ENCODE results near the gene SLC6A8.

Gene SLC6A8

DNA sequence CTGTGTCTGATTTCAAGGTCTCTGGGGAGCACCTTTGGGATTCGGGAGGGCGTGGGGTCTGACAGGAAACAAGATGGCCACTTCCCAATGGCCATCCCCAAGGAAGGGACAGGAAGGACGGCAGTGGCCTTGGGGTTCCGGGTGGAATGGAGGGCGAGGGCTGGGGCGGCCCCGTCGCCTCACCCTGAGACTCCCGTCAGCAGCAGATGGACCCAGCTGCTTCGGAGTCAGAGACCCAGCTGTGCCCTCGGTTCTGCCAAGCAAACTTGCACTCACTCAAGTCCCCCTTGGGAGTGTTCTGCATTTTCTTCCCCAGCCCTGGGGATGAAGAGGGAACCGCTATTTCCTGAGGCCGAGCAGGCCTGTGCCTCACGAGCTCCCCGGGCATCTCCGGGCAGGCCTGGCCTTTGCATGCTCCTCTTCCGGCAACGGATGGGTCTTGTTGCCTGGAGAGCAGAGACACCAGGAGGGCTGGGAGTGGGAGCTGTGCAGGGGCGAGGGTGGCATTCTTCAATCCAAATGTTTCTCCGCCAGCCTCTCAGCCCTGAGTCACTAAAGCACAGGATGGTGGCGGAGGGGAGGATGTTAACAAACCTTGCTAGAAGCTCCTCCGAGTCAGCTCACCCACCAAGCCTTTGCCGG lies 47.6 kb upstream of the SLC6A8 start:
- H3K9me3 ChIP-seq (ENCODE audit: control insufficient read depth, low read length): no peaks in the 10 kb centered on the region
- no peaks in the 10 kb centered on the region for H3K36me3 ChIP-seq (ENCODE audit: control insufficient read depth, insufficient read depth, low read length)
- no peaks in the 10 kb centered on the region for H3K4me1 ChIP-seq
- TF ChIP-seq, protein P1, sequence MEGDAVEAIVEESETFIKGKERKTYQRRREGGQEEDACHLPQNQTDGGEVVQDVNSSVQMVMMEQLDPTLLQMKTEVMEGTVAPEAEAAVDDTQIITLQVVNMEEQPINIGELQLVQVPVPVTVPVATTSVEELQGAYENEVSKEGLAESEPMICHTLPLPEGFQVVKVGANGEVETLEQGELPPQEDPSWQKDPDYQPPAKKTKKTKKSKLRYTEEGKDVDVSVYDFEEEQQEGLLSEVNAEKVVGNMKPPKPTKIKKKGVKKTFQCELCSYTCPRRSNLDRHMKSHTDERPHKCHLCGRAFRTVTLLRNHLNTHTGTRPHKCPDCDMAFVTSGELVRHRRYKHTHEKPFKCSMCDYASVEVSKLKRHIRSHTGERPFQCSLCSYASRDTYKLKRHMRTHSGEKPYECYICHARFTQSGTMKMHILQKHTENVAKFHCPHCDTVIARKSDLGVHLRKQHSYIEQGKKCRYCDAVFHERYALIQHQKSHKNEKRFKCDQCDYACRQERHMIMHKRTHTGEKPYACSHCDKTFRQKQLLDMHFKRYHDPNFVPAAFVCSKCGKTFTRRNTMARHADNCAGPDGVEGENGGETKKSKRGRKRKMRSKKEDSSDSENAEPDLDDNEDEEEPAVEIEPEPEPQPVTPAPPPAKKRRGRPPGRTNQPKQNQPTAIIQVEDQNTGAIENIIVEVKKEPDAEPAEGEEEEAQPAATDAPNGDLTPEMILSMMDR (IDR thresholded peaks at IDR 0.05): no peak
- H2AFZ ChIP-seq: no peak overlapping the region
- no peak overlapping the region for H3K27ac ChIP-seq
- no peak overlapping the region for H3K9ac ChIP-seq
- H3K27me3 ChIP-seq (ENCODE audit: control insufficient read depth, insufficient read depth, low read length): no peaks in the 10 kb centered on the region
- H3K4me3 ChIP-seq (ENCODE audit: low read depth, low read length): no peak overlapping the region
- no peak overlapping the region for H3K4me2 ChIP-seq (ENCODE audit: low read length)
- no peaks in the 10 kb centered on the region for H3K79me2 ChIP-seq

DNA sequence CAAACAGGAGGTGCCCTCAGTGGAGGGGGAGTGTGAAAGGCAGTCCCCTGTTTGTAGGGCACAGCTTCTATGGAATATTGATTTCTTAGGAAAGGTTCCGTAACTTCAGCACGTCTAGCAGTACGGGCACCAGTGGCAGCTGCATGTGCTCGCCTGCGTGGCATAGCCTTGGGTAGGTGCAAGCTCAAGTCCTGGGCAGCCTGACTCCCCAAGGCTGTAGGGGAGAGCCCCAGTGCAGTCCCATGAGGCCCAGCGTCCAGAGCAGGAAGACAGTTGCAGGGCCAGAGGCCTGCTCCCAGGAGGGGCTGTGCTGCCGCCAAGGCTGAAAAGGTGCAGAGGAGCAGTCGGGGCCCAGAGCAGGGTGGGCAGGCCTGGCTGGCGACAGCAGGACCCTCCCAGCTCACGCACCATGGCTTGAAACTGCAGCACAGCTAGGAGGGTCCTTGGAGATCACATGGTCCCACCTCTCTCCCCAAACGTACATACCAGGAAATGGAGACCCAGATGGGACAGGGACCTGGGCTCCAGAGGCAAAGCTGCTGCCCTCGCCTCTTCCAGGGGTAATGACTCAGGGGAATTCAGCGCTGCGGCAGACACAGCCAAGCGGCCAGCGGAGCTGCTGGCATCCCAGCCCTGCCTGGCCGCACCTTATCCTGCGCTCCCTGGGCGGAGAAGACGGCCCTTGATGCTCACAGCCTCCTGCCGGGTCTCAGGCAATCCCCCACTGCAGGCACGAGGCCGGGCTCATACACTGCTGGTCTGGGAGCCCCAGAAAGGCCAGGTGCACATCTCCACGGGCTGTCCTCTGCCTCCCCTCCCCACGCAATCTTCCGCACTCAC lies 46.8 kb upstream of the SLC6A8 start:
- Histone ChIP-seq H3K9me3 (ENCODE audit: control insufficient read depth, low read length) (no peaks in the 10 kb centered on the region), H3K27me3 (ENCODE audit: control insufficient read depth, insufficient read depth, low read length) (no peaks in the 10 kb centered on the region), H3K9ac (no peak overlapping the region), H3K36me3 (ENCODE audit: control insufficient read depth, insufficient read depth, low read length) (no peaks in the 10 kb centered on the region), H3K79me2 (no peaks in the 10 kb centered on the region), H2AFZ (no peak overlapping the region), H3K4me3 (ENCODE audit: low read depth, low read length) (no peak overlapping the region), H3K4me2 (ENCODE audit: low read length) (no peak overlapping the region), H3K4me1 (no peaks in the 10 kb centered on the region), H3K27ac (no peak overlapping the region)
- TF ChIP-seq, protein P1 (IDR thresholded peaks at IDR 0.05): no peak

GRCh38 chrX:153641627-153642026 lies 46.1 kb upstream of the SLC6A8 start:
- no peaks in the 10 kb centered on the region for H3K27me3 ChIP-seq (ENCODE audit: control insufficient read depth, insufficient read depth, low read length)
- no peak overlapping the region for H3K4me2 ChIP-seq (ENCODE audit: low read length)
- TF ChIP-seq, protein P1 (IDR thresholded peaks at IDR 0.05): no peak
- H3K4me3 ChIP-seq (ENCODE audit: low read depth, low read length): no peak overlapping the region
- H2AFZ ChIP-seq: no peak overlapping the region
- no peaks in the 10 kb centered on the region for H3K4me1 ChIP-seq
- no peaks in the 10 kb centered on the region for H3K79me2 ChIP-seq
- H3K9me3 ChIP-seq (ENCODE audit: control insufficient read depth, low read length): no peaks in the 10 kb centered on the region
- H3K27ac ChIP-seq: no peak overlapping the region
- H3K36me3 ChIP-seq (ENCODE audit: control insufficient read depth, insufficient read depth, low read length): no peaks in the 10 kb centered on the region
- no peak overlapping the region for H3K9ac ChIP-seq

DNA sequence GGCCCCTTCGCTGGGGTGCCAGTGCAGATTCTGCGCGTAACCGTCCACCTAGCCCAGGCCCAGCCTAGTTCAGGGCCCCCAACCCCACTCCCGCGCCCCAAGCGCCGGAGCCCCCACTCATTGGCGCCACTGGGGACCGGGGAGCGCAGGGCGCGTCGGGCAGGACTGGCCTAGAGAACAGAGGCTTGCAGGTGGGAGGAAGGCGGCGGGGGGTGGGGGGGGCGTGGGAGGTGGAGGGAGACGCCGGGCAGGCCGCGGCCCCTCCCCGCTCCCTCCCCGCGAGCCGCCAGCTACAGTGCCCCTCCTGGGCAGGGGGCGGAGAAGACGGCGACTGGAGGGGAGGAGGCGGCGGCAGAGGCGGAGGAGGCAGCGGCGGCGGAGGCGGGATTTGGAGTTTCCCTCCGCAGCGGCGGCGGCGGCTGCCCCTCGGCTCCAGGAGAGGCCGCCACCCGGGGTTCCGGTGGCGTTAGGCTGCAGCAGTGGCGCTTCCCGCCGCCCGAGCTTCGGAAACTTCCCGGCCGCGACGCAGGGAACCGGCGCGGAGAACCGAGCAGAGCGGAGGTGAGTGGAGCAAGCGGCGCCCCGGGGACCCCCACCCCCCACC lies 45.6 kb upstream of the SLC6A8 start:
- no peaks in the 10 kb centered on the region for H3K36me3 ChIP-seq (ENCODE audit: control insufficient read depth, insufficient read depth, low read length)
- no peak overlapping the region for H3K9ac ChIP-seq
- H3K79me2 ChIP-seq: no peaks in the 10 kb centered on the region
- H3K4me2 ChIP-seq (ENCODE audit: low read length): no peak overlapping the region
- TF ChIP-seq, protein P1 (IDR thresholded peaks at IDR 0.05): no peak
- no peaks in the 10 kb centered on the region for H3K27me3 ChIP-seq (ENCODE audit: control insufficient read depth, insufficient read depth, low read length)
- no peak overlapping the region for H2AFZ ChIP-seq
- no peak overlapping the region for H3K27ac ChIP-seq
- no peaks in the 10 kb centered on the region for H3K9me3 ChIP-seq (ENCODE audit: control insufficient read depth, low read length)
- no peak overlapping the region for H3K4me3 ChIP-seq (ENCODE audit: low read depth, low read length)
- H3K4me1 ChIP-seq: no peaks in the 10 kb centered on the region
